GM21360 (cell line): ENCODE results near the gene NUB1.
"Not testable (repeated sequence)": the region's sequence is repeated elsewhere in the genome, so short reads cannot be mapped to it uniquely, and the experiment has no call there.

Source experiments
- ATAC-seq: cut with Tn5 transposase; IDR thresholded peaks from one replicate; pipeline ENCODE4 v1.9.1; 2021; ENCODE audit warnings: mild to moderate bottlenecking, moderate library complexity; ENCODE audit not compliant: unreplicated experiment

Gene NUB1, protein sequence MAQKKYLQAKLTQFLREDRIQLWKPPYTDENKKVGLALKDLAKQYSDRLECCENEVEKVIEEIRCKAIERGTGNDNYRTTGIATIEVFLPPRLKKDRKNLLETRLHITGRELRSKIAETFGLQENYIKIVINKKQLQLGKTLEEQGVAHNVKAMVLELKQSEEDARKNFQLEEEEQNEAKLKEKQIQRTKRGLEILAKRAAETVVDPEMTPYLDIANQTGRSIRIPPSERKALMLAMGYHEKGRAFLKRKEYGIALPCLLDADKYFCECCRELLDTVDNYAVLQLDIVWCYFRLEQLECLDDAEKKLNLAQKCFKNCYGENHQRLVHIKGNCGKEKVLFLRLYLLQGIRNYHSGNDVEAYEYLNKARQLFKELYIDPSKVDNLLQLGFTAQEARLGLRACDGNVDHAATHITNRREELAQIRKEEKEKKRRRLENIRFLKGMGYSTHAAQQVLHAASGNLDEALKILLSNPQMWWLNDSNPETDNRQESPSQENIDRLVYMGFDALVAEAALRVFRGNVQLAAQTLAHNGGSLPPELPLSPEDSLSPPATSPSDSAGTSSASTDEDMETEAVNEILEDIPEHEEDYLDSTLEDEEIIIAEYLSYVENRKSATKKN

DNA sequence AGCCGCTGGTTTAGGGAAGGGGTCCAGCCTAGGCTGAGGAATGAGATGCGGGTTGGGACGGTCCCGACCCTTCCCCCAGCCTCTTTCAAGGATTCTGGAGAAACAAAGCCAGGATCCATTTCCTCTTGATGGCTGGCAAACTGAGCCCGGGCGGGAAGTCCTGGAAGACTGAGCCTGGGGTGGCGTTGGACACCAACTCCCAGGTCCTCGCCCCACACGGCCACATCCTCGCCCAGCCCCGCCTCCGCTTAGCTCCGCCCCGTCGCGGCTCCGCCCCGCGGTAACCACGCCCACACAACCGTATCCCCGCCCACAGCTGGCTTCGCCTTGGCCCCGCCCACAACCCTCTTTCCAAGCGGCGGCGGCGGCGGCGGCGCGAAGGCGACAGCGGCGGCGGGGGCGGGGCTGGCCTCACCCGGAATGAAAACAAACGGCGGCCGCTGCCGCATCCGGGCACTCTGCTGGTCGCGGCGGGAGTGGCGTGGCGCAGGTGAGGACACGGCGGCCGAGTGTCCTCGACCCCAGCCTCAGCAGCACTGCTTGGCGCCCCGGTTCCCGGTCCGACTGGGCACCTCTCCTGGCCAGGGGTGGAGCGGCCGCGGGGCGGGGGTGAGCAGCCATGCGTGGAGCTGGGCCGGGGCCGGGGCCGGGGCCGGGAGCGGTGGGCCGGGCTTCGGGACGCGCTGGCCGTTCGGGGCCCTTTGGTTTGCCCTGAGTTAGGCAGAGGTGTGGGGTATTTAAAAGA, at the start of gene NUB1:
Gene NUB1 (plus strand): TSS at position 456 of the 745 bp plus-strand sequence. CDS start 3,538 bp downstream, outside the sequence.
- ATAC-seq, result peak; percentile 59

GRCh38 chr7:151292850-151293249, 48.8 kb upstream of the NUB1 start:
- ATAC-seq, result no peak

- no peak for ATAC-seq
These were observed 45.2 kb upstream of the NUB1 start for GRCh38 chr7:151296202-151296992.

DNA sequence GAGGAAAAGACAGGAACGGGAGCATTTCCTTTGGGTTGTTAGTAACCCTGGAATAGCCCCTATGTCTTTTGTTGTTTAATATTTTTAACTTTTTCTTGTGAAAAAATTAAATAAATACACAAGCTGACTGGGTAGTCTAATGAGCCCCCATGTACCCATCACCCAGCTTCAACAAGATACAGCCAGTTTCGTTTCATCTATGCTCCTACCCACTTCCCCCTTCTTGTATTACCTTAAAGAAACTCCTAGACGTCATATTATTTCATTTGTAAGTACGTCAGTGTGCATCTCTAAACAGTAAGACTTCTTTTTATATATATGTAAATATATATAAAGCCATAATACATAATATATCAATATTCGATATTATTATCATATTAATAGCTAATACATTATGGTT, 42.8 kb upstream of the NUB1 start:
- ATAC-seq, result no peak

DNA sequence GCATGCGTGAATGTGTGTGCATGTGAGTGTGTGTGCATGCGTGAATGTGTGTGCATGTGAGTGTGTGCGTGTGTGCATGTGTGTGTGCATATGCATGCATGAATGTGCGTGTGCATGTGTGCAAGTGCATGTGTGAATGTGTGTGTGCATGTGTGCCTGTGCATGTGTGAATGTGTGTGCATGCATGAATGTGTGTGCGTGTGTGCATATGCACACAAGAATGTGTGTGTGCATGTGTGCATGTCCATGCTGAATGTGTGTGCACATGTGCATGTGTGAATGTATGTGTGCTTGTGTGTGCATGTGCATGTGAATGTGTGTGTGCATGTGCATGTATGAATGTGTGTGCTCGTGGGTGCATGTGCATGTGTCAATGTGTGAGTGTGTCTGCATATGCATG, 42.1 kb upstream of the NUB1 start:
- no peak for ATAC-seq

DNA sequence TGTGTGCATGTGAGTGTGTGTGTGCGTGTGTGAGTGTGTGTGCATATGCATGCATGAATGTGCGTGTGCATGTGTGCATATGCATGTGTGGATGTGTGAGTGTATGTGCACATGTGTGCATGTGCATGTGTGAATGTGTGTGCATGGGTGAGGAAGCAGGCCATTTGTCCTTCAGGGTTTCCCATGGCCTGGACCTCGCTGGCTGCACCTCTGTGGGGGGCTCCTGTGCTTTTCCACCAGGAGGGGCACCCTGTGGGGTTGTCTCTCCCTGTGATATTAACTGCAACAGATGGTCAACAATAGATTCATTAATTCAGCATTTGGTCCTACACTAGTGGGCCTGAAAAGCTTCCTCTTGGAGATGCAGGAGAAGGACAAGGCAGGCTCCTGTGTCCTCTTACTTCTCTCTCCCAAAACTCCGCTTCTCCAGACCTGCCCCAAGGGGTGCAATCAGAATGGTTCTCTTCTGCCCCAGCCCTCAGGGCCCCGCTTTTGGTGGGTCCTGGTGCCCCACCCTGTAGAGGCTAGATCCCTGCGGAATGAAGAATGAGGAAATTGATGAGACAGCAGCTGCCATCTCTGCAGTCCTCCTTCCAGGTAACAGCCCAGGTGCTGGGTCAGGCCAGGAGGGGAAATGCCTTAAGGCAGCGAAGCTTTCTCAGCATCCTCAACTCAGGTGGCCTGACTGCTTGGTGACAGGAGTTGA, 41.5 kb upstream of the NUB1 start:
- no peak for ATAC-seq

DNA sequence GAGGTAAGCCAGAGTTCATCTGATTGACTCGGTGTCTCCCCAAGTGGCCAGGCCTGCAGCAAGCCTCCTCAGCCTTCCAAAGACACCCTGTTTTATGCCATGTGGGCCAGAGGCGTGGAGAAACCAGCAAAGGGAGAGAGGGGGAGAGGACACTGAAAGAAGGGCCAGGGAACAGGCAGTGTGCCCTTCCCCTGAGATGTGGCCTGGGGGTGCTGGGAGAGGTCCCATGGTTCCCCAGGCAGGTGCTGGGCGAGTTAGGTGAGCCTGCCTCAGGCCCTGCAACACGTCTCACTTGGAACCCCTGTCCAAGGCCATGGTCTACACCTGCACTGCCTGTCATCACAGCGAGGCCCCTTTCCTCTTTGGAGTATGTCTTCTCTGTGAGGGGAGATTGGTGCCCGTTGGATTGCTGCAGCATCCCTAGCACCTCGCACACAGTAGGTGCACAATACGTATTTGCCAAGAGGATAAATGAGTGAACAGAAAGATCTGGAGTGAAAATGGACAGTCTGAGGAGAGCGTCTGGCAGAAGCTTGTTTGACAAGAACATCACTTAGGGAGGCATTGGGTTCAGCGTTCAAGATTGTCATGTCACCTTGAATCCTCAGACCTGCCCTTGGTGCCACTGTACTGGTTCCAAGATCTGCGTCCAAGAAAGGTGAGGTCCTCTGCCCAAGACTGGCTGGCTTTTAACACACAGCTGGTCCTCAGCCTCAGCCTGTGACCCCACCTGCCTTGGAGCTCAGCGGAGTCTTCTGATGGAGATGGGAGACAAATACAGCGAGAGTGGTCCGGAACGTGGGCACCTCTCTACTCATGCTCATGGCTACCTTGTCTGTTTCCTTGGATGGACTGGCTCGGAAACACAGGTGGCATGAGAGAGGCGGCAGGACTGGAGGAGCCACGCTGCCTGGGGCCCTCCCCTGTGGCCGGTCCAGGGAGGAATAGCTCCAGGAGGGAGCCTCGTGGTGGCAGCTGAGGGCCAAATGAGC, 39.8 kb upstream of the NUB1 start:
- ATAC-seq, result no peak

DNA sequence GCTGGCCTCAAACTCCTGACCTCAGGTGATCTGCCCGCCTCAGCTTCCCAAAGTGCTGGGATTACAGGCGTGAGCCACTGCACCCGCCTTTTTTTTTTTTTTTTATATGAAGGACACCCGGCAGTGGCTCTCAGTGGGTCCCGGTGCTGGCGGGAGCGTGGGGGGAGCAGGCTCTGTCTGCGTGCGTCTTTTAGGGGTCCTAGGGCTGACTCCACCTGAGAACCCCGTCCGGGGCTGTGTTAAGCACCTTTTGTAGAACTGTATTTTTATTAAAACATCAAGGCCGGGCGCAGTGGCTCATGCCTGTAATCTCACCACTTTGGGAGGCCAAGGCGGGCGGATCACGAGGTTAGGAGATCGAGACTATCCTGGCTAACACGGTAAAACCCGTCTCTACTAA, 37.4 kb upstream of the NUB1 start:
- not testable (repeated sequence) for ATAC-seq

DNA sequence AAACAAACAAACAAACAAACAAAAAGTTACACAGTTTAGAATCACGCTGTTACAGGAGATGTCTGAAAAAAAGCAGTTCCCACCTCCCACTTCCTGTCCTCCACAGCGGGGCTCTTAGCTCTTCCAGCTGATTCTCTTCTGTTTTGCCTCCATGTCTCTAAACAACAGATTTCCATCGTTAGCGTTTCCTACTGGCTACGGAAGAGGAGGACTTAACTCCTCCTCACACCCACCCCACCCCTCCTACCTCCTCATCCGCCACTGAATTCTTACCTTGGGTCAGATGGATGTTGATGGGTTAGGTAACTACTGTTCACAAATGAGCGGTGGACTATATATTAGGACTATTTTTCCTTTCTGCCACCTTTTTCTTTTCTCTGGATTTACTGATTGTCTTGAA, 36.8 kb upstream of the NUB1 start:
- ATAC-seq, result no peak

- no peak for ATAC-seq
These were observed 35.2 kb upstream of the NUB1 start for GRCh38 chr7:151306374-151306773.

- ATAC-seq, result no peak
These were observed 34.8 kb upstream of the NUB1 start for GRCh38 chr7:151306860-151307259.

DNA sequence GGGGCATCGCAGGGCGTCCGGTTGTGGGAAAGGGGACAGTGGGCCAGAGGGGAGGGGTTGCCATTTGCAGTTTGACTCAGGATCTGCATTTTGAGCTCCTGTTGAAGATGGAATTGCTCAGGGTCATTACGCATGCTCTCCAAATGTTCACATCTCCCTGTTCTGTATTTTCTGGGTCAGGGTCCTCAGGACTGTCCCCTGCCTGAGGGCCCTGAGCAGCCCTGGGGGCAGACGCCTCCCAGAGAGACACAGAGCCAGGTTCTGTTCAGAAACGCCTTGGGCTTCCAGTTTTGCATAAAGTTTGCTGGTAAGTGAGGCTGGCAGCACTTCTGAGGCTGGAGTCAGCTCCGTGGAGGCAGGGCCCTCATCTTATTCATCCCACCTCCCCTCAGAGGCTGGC, 34.1 kb upstream of the NUB1 start:
- ATAC-seq, result no peak

GRCh38 chr7:151308256-151308655, 33.4 kb upstream of the NUB1 start:
- no peak for ATAC-seq

GRCh38 chr7:151308791-151309190, 32.8 kb upstream of the NUB1 start:
- ATAC-seq, result no peak

DNA sequence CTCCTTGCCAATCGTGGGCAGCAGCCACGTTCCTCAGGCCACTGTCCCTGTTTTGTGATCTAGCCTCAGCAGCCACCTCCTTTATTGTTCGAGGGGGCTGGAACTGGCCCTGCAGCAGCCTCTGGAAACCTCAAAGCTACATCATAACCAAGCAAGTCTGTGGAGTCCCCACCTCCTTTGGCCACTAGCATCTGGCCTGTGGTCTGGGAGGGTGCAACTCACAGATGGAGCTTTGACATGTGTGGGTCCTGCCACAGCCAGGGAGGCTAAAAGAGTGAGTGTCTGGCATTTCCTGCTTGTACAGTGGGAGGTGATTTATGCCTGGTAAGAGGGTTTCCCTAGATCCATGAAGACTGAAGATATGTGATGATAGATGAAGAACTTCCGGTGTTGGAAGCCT, 32.3 kb upstream of the NUB1 start:
- no peak for ATAC-seq

DNA sequence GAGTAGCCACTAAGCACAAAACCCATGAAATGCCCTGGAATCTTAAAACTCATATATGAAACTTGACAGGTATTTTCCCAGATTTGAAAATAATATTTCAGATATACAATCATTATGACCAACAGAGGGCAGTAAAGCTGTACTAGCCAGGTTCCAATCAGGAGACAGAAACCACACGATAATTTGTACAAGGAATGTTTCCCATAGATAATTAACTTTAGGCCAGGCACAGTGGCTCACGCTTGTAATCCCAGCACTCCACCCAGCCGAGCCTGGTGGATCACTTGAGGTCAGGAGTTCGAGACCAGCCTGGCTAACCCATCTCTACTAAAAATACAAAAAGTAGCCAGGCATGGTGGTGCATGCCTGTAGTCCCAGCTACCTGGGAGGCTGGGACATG, 31.0 kb upstream of the NUB1 start:
- ATAC-seq, result no peak

DNA sequence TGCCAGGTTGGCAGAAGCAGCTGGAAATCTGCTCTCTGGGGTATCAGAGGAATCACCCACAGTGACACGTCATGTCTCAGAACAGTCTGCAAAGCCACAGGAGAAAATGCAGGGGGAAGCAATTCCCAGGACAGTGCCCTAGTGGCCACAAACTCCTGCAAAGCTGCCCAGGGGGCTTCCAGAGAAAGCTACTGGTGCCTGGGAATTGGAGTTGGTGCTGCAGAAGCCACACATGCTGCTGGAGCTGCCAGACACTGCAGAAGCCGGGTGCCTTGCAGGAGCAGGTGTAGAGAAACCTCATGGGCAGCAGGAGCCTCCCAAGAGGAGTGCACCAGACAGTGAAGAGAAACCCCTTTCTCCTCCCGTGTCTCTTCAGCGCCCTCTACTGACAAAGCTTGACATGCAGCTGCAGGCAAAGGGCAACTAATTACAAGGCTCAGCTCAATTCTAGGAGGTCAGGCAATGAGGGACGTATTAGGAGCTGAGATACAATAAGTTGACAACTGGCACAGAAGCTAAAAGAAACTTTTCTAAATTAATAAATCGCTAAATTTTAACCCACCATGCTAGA, 30.2 kb upstream of the NUB1 start:
- no peak for ATAC-seq

- no peak for ATAC-seq
These were observed 29.3 kb upstream of the NUB1 start for GRCh38 chr7:151312356-151312755.
